HG03460 (cell line): ENCODE data around the gene KRTAP5-2.
"Not testable (repeated sequence)": the region's sequence is repeated elsewhere in the genome, so short reads cannot be mapped to it uniquely, and the experiment has no call there.

ENCODE experiments used
- ATAC-seq: cut with Tn5 transposase; IDR thresholded peaks from one replicate; pipeline ENCODE4 v1.9.1; 2021; ENCODE audit not compliant: unreplicated experiment

Gene KRTAP5-2

GRCh38 chr11:1592628-1593027 lies 5.5 kb downstream of the KRTAP5-2 start:
- no peak for ATAC-seq

DNA sequence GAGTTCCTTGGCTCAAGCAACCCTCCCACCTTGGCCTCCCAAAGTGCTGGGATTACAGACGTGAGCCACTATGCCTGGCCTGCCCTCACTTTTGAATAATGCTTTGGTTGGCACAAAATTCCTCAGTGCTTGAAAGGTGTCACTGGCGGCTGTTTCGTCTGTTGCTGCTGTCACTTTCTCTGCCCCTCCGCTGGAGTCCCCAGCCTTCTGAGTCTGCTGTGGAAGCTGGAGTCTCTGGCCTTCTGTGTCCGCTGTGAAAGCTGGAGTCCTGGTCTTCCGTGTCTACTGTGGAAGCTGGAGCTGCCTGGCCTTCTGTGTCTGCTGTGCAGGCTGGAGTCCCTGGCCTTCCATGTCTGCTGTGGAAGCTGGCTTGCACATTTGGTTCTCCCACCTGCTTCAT lies 8.1 kb downstream of the KRTAP5-2 start:
- ATAC-seq, result no peak

GRCh38 chr11:1589191-1589963 lies 8.7 kb downstream of the KRTAP5-2 start:
- not testable (repeated sequence) for ATAC-seq

GRCh38 chr11:1586699-1587098 lies 11.4 kb downstream of the KRTAP5-2 start:
- ATAC-seq, result no peak

- ATAC-seq, result not testable (repeated sequence)
These were observed 13.3 kb downstream of the KRTAP5-2 start, which contains the start of gene KRTAP5-1 for GRCh38 chr11:1584661-1585370. KRTAP5-1 (minus strand) TSS chr11:1585283; CDS start chr11:1585249, 34 bp downstream.

DNA sequence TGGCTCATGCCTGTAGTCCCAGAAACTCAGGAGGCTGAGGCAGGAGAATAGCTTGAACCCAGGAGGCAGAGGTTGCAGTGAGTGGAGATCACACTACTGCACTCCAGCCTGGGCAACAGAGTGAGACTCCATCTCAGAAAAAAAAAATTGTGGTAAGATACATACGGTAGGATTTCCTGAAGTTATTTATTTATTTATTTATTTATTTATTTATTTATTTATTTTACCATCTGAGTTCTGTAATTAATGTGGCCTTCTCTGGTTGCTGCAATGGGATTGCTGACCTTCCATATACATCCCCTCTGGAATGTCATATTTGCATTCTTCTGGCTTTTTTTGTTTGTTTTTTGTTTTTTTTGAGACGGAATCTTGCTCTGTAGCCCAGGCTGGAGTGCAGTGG lies 15.2 kb downstream of the KRTAP5-2 start:
- ATAC-seq, result not testable (repeated sequence)

GRCh38 chr11:1581976-1582375 lies 16.1 kb downstream of the KRTAP5-2 start:
- no peak for ATAC-seq

DNA sequence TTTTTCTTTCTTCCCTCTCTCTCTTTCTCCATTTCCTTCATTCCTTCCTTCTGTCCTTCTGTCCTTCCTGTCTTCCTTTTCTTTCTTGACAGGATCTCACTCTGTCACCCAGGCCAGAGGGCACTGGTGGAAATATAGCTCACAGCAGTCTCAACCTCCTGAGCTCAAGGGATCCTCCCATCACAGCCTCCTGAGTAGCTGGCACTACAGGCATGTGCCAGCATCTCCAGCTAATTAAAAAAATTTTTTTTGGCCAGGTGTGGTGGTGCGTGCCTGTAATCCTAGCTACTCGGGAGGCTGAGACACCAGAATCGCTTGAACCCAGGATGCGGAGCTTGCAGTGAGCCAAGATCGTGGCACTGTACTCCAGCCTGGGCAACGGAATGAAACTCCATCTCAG lies 21.3 kb downstream of the KRTAP5-2 start:
- no peak for ATAC-seq

DNA sequence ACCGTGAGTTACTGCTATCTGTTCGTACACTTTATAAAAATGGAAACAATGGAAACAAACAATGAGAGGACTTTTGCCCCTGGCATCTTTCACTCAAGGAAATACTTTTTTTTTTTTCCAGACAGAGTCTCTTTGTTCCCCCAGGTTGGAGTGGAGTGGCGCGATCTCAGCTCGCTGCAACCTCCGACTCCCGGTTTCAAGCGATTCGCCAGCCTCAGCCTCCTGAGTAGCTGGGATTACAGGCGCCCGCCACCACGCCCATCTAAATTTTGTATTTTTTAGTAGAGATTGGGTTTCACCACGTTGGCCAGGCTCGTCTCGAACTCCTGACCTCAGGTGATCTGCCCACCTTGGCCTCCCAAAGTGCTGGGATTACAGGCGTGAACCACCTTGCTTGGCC lies 22.3 kb downstream of the KRTAP5-2 start:
- ATAC-seq, result not testable (repeated sequence)

GRCh38 chr11:1574933-1575242 lies 23.2 kb downstream of the KRTAP5-2 start:
- ATAC-seq, result no peak

DNA sequence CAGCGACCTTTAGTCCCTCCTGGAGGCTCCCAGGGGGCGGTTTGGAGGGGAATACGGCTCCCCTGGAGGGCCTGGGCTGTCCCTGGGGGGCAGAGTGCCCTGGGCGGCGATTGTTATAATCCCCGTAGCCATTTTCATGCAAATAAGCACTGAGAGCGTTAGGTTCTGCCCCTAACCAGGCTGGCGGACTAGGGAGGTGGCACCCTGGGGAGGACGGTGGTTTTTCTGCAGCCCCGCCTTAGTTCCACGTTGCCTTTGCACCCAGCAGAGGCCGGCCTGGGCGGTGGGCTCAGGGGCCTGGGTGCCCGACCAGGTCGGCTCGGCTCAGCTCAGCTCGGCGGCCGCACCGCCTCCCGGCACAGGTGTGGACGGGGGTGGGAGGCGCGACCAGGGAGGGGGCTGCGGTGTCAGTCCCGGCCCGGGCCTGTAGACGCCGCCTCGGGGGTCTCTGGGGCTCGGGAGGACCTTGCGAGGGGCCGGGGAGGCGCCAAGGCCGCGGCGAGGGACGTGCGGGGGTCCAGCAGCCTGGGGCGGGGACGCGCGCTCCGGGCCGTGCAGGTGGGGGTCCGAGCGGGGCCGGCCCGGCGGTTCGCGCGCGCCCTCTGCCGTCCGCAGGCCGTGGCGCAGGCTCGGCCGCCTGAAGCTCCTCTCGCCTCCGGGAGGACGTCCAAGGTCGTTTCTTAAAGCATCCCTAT lies 23.7 kb downstream of the KRTAP5-2 start:
- no peak for ATAC-seq

DNA sequence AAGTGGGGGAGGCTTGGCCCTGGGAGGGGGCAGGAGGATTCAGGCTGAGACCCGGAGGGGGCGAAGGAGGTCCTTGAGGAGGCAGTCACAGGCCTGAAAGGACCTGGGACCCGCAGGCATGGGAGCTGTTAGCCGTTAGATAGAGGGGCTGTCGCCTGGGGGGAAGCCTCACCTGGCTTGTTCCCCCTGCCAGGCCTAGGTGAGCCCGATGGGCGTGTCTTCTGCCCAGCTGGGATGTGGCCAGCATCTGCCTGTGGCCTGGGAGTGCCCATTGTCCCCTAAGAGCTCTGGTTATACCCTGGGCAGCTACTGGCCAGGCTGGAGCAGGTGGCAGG lies 24.2 kb downstream of the KRTAP5-2 start:
- ATAC-seq, result no peak

GRCh38 chr11:1573077-1573902 lies 24.8 kb downstream of the KRTAP5-2 start:
- no peak for ATAC-seq

DNA sequence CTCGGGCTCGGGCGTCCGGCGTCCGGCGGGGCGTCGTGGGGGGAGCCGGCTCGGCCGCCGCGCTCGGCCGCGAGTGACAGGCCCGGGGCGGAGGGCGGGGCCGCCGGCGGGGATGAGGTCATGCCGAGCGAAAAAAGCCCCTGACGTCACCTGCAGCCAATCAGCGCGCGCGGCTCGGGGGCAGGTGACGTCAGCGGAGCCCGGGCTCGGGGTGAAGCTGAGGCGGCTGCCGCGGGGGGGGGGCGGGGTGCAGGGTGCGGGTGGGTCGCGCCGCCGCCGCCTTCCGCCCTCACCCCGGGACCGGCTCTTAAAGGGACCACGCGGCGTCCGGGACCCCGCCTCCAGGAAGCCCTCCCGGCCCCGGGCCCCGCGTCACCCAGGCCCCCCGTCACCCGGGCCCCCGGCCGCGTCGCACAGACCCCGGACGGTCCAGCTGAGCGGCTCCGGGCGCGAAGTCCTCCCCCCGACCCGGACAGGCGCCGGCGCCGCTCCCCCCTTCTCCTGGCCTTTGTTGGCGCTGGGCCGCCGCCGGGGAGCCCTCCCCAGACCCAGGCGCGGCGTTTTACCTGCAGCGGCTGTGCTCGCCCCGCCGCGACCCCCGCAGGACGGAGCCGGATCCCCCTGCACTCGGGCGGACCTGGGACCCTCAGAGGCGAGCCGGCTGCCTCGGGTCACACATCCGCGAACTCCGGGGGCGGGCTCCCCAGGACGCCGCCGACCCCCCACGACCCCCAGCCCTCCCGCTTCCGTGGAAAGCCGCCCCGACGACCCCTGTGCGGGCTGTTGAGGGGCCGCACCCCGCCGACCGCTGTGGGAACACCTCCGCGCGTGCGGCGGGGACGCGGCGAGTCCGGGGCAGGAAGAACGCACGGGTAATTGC lies 25.7 kb downstream of the KRTAP5-2 start, which contains the start of gene DUSP8:
DUSP8 (minus strand) TSS at position 75 of the 880 bp plus-strand sequence. CDS start 6,445 bp downstream, outside the sequence.
- ATAC-seq, result peak; percentile 49

DNA sequence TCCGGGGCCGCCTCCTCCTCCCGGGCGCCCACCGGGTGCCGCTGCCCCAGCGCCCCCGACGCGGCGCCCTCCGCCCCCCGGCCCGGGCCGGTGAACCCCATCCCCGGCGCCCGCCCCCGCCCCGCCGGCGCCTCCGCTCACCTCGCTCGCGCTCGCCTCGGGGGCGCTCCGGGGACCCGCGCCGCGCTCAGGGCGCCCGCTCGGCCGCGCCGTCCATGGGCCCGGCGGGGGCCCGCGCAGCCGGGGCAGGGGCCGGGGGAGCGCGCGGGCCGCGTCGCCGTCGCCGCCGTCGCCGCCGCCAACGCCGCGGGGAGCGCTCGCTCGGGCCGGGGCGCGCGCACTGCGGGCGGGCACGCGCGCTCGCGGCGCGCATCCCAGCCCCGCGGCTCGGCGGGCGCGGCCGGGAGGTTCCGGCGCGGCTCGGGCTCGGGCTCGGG lies 26.3 kb downstream of the KRTAP5-2 start:
- no peak for ATAC-seq

- ATAC-seq, result no peak
These were observed 27.0 kb downstream of the KRTAP5-2 start for GRCh38 chr11:1570896-1571759.

DNA sequence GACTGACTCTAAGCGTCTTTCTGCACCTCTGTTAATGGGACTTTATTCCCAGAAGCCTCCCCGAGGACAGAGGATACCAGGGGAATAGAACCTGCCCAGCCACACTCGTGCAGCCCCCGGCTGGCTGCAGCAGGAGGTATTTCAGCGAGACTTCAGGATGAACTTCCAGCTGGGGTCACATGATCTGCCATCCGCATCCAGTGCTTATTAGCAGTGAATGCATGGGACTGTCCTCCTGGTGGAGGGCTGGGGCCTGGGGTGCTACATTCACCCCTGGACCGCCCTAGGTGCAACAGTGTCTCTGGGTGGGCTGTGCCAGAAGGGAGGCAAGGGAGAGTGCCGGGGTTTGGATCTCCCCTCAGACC lies 27.6 kb downstream of the KRTAP5-2 start:
- ATAC-seq, result no peak

DNA sequence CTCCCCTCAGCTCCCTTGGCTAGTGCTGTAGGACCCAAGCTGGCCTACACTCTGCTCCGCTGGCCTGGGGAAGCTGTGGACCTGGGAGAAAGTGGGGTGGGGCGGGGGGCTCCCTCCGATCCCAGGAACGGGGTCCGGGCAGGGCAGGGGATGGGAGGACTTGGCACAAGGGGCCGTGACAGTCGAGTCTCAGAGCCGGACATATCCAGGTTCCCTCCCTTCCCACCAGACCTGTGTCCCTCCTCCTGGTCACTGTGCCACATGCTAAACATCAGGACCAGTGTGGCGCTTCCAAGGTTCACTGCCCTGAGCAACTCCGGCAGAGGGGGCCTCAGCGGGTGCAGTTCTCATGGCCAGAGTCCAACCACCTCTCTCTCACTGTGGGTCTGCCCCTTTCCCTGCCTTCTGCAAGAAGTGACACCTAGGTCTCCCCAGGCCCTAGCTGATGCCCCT lies 28.1 kb downstream of the KRTAP5-2 start:
- no peak for ATAC-seq

GRCh38 chr11:1569251-1569780 lies 28.8 kb downstream of the KRTAP5-2 start:
- ATAC-seq, result no peak
